ENCODE results near the gene TAF1. TPM values are rescaled to one million over a fixed set of nuclear protein-coding genes. Genes with fewer than 3 reads are reported as not detected.

The TAF1 gene
- total RNA-seq, 1 experiment from 2014 or later: 31.2 TPM

- TF ChIP-seq ZNF512 (CRISPR knock-in tag; IDR thresholded peaks at IDR 0.05; ENCODE audit: borderline replicate concordance): no peak
Observed at GRCh38 chrX:71475785-71476540, 109.8 kb downstream of the TAF1 start (continued).

GRCh38 chrX:71482228-71482958 lies 116.2 kb downstream of the TAF1 start:
- Mint-ChIP-seq H3K27ac (no peak overlapping the region), H3K4me1 (no peaks in the 10 kb centered on the region; the same call in 1 of the 2 replicates), H3K36me3 (no peaks in the 10 kb centered on the region), H3K27me3 (ENCODE audit: low read depth) (no peaks in the 10 kb centered on the region), H3K9me3 (no peaks in the 10 kb centered on the region), H3K4me3 (no peak overlapping the region)
- POLR2A ChIA-PET: no interaction called here
- TF ChIP-seq NFE2L1 (CRISPR knock-in tag; IDR thresholded peaks at IDR 0.05): no peak
- CTCF ChIA-PET: no interaction called here
- DNase-seq (ENCODE audit: low spot score) (no peak), ATAC-seq (no peak)

GRCh38 chrX:71487814-71488213 lies 121.7 kb downstream of the TAF1 start:
- no peak overlapping the region for H3K4me3 Mint-ChIP-seq
- no peak for DNase-seq (ENCODE audit: low spot score)
- no peaks in the 10 kb centered on the region; the same call in 1 of the 2 replicates for H3K4me1 Mint-ChIP-seq
- no peaks in the 10 kb centered on the region for H3K27me3 Mint-ChIP-seq (ENCODE audit: low read depth)
- no peaks in the 10 kb centered on the region for H3K9me3 Mint-ChIP-seq
- CTCF ChIA-PET: no interaction called here
- POLR2A ChIA-PET: no interaction called here
- H3K36me3 Mint-ChIP-seq: no peaks in the 10 kb centered on the region
- no peak for ATAC-seq
- no peak overlapping the region for H3K27ac Mint-ChIP-seq
- no peak for TF ChIP-seq PREB (CRISPR knock-in tag; IDR thresholded peaks at IDR 0.05; ENCODE audit: borderline replicate concordance)
- TF ChIP-seq NR2C2 (CRISPR knock-in tag; IDR thresholded peaks at IDR 0.05): no peak
- no peak for TF ChIP-seq RORB (CRISPR knock-in tag; IDR thresholded peaks at IDR 0.05)
- TF ChIP-seq NR1H2 (CRISPR knock-in tag; IDR thresholded peaks at IDR 0.05): no peak
- no peak for TF ChIP-seq HMGXB4 (CRISPR knock-in tag; IDR thresholded peaks at IDR 0.05)
- TF ChIP-seq CTCF (IDR thresholded peaks at IDR 0.05): no peak
- TF ChIP-seq GABPB1 (CRISPR knock-in tag; IDR thresholded peaks at IDR 0.05): no peak
- no peak for TF ChIP-seq AR (CRISPR knock-in tag; IDR thresholded peaks at IDR 0.05)
- TF ChIP-seq SMAD3 (CRISPR knock-in tag; IDR thresholded peaks at IDR 0.05; ENCODE audit: borderline replicate concordance): no peak
- TF ChIP-seq NFATC4 (CRISPR knock-in tag; IDR thresholded peaks at IDR 0.05): no peak
- TF ChIP-seq MAX (CRISPR knock-in tag; IDR thresholded peaks at IDR 0.05): no peak
- no peak for TF ChIP-seq SOX15 (CRISPR knock-in tag; IDR thresholded peaks at IDR 0.05)
- TF ChIP-seq MYBL2 (CRISPR knock-in tag; IDR thresholded peaks at IDR 0.05): no peak
- no peak for TF ChIP-seq ZNF416 (CRISPR knock-in tag; IDR thresholded peaks at IDR 0.05)
- no peak for TF ChIP-seq FOXK1 (CRISPR knock-in tag; IDR thresholded peaks at IDR 0.05)

Data from WTC11 (cell line).